T-helper 1 cell treated with Interleukin-12 subunit alpha and Interleukin-12 subunit beta and Interleukin-4 antibody, amounts not matched to agents 30 ng/mL and 1 ng/mL, for 36 hours (primary cell): Measurements from ENCODE around the gene ZNF215. TPM values are rescaled to one million over a fixed set of nuclear protein-coding genes. Genes with fewer than 3 reads are reported as not detected.
"Not testable (repeated sequence)": the region's sequence is repeated elsewhere in the genome, so short reads cannot be mapped to it uniquely, and the experiment has no call there.

ENCODE experiments used
- intact Hi-C: fragments of 100-400 bp; cut with micrococcal nuclease; formaldehyde crosslinking; loops from one replicate; pipeline ENCODE4 v1.15.1; 2024
- total RNA-seq: library from RNA; stranded (reverse); gene quantifications from 2 replicates; pipeline ENCODE4 v1.2.3, GENCODE V29; 2022

Gene ZNF215
- total RNA-seq = 1.9 and 2.3 TPM in 2 replicates

GRCh38 chr11:6926208-6927029 is at the start of gene ZNF215:
ZNF215 (plus strand) TSS chr11:6926426; CDS start chr11:6932273, 5,847 bp downstream.
- intact Hi-C loops = loop anchor here (1.0 to 10.0 kb wide), 2 partner anchors 189 to 442 kb away; partner anchors contain the start of genes ARFIP2 and TIMM10B

- intact Hi-C loops = no loop called here
These were observed 49.3 kb upstream of the ZNF215 start for GRCh38 chr11:6876914-6877313.

GRCh38 chr11:6882751-6883150 is 43.5 kb upstream of the ZNF215 start:
- intact Hi-C loops = no loop called here

GRCh38 chr11:6887711-6888110 is 38.5 kb upstream of the ZNF215 start:
- intact Hi-C loops = not testable (repeated sequence)

GRCh38 chr11:6888830-6889229 is 37.4 kb upstream of the ZNF215 start:
- intact Hi-C loops = no loop called here

GRCh38 chr11:6889835-6890234 is 36.4 kb upstream of the ZNF215 start:
- intact Hi-C loops = no loop called here

GRCh38 chr11:6892400-6892799 is 33.8 kb upstream of the ZNF215 start, which contains the start of gene OR2D2:
OR2D2 (minus strand) TSS chr11:6892500; CDS start chr11:6892500, 0 bp downstream.
- intact Hi-C loops = no loop called here

GRCh38 chr11:6894097-6894496 is 32.1 kb upstream of the ZNF215 start:
- intact Hi-C loops = no loop called here

GRCh38 chr11:6895010-6895409 is 31.2 kb upstream of the ZNF215 start:
- intact Hi-C loops = no loop called here

- intact Hi-C loops = no loop called here
These were observed 27.3 kb upstream of the ZNF215 start for GRCh38 chr11:6898911-6899310.

- intact Hi-C loops = loop anchor here (5.0 kb wide), 1 partner anchor 542 kb away; no protein-coding TSS in a partner anchor
These were observed 25.8 kb upstream of the ZNF215 start for GRCh38 chr11:6900327-6900999.

GRCh38 chr11:6904804-6905203 is 21.4 kb upstream of the ZNF215 start:
- intact Hi-C loops = loop anchor here (5.0 kb wide), 1 partner anchor 537 kb away; no protein-coding TSS in a partner anchor

GRCh38 chr11:6911378-6911777 is 14.8 kb upstream of the ZNF215 start:
- intact Hi-C loops = no loop called here

- intact Hi-C loops = no loop called here
These were observed 14.3 kb upstream of the ZNF215 start for GRCh38 chr11:6911948-6912347.

- intact Hi-C loops = loop anchor here (10.0 kb wide), 1 partner anchor 435 kb away; the partner anchor contains the start of genes ARFIP2 and TIMM10B
These were observed 6.5 kb upstream of the ZNF215 start for GRCh38 chr11:6919698-6920097.

GRCh38 chr11:6920702-6921101 is 5.5 kb upstream of the ZNF215 start, which contains the start of gene OR2D3:
OR2D3 (plus strand) TSS chr11:6921002; CDS start chr11:6921002, 0 bp downstream.
- intact Hi-C loops = loop anchor here (10.0 kb wide), 1 partner anchor 436 kb away; the partner anchor contains the start of genes ARFIP2 and TIMM10B

GRCh38 chr11:6925007-6925577 is 1.1 kb upstream of the ZNF215 start:
- intact Hi-C loops = loop anchor here (10.0 kb wide), 1 partner anchor 440 kb away; the partner anchor contains the start of genes ARFIP2 and TIMM10B

GRCh38 chr11:6925636-6926207 is 504 bp upstream of the ZNF215 start:
- intact Hi-C loops = loop anchor here (1.0 to 10.0 kb wide), 2 partner anchors 188 to 441 kb away; partner anchors contain the start of genes ARFIP2 and TIMM10B

- intact Hi-C loops = loop anchor here (10.0 kb wide), 1 partner anchor 442 kb away; the partner anchor contains the start of genes ARFIP2 and TIMM10B
These were observed 898 bp downstream of the ZNF215 start for GRCh38 chr11:6927030-6927617.

- intact Hi-C loops = loop anchor here (2.0 to 10.0 kb wide), 2 partner anchors 182 to 444 kb away; partner anchors contain the start of genes ARFIP2 and TIMM10B
These were observed 2.7 kb downstream of the ZNF215 start for GRCh38 chr11:6928916-6929315.
